Type B pancreatic cell (in vitro differentiated cells): ENCODE measurements around the gene BEAN1. TPM values are rescaled to one million over a fixed set of nuclear protein-coding genes. Genes with fewer than 3 reads are reported as not detected.

ENCODE experiments used
- DNase-seq: peaks from one replicate; pipeline ENCODE4 v3.0.0; 2021; ENCODE audit warnings: mixed read lengths; ENCODE audit not compliant: unreplicated experiment; ENCODE audit errors: extremely low spot score
- H3K27ac Mint-ChIP-seq: 2 replicates; pipeline ENCODE4 v1.8.0; 2021; ENCODE audit warnings: mild to moderate bottlenecking, mixed read lengths
- H3K27me3 Mint-ChIP-seq: 2 replicates; pipeline ENCODE4 v1.8.0; 2021; ENCODE audit warnings: mixed read lengths
- H3K36me3 Mint-ChIP-seq: 2 replicates; pipeline ENCODE4 v1.8.0; 2021; ENCODE audit warnings: mixed read lengths
- H3K4me1 Mint-ChIP-seq: one replicate; pipeline ENCODE4 v1.8.0; 2021; ENCODE audit warnings: mixed read lengths; ENCODE audit not compliant: unreplicated experiment
- H3K4me3 Mint-ChIP-seq: 2 replicates; pipeline ENCODE4 v1.8.0; 2021; ENCODE audit warnings: mild to moderate bottlenecking, mixed read lengths
- H3K9me3 Mint-ChIP-seq: 2 replicates; pipeline ENCODE4 v1.8.0; 2021; ENCODE audit warnings: mixed read lengths
- total RNA-seq: library from RNA; stranded (reverse); gene quantifications from 2 replicates; pipeline ENCODE4 v1.2.1, GENCODE V29; 2021; ENCODE audit warnings: low replicate concordance
- TF ChIP-seq, protein P1 (sequence below): fragments of 200-600 bp; sonication (generic); conservative IDR thresholded peaks from 2 replicates; pipeline ENCODE4 v1.5.0; 2021; ENCODE audit warnings: antibody characterized with exemption, mild to moderate bottlenecking

BEAN1 gene
- total RNA-seq, 1 donor from 2014 or later = 1.1 TPM

GRCh38 chr16:66419527-66419926, 7.6 kb upstream of the BEAN1 start:
- TF ChIP-seq, protein P1, sequence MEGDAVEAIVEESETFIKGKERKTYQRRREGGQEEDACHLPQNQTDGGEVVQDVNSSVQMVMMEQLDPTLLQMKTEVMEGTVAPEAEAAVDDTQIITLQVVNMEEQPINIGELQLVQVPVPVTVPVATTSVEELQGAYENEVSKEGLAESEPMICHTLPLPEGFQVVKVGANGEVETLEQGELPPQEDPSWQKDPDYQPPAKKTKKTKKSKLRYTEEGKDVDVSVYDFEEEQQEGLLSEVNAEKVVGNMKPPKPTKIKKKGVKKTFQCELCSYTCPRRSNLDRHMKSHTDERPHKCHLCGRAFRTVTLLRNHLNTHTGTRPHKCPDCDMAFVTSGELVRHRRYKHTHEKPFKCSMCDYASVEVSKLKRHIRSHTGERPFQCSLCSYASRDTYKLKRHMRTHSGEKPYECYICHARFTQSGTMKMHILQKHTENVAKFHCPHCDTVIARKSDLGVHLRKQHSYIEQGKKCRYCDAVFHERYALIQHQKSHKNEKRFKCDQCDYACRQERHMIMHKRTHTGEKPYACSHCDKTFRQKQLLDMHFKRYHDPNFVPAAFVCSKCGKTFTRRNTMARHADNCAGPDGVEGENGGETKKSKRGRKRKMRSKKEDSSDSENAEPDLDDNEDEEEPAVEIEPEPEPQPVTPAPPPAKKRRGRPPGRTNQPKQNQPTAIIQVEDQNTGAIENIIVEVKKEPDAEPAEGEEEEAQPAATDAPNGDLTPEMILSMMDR = no peak
- Mint-ChIP-seq H3K36me3 (no peaks in the 10 kb centered on the region), H3K9me3 (no peaks in the 10 kb centered on the region), H3K4me1 (no peaks in the 10 kb centered on the region), H3K4me3 (no peak overlapping the region), H3K27ac (no peak overlapping the region), H3K27me3 (peaks cover 43% of the 10 kb centered on the region)
- DNase-seq = no peak

DNA sequence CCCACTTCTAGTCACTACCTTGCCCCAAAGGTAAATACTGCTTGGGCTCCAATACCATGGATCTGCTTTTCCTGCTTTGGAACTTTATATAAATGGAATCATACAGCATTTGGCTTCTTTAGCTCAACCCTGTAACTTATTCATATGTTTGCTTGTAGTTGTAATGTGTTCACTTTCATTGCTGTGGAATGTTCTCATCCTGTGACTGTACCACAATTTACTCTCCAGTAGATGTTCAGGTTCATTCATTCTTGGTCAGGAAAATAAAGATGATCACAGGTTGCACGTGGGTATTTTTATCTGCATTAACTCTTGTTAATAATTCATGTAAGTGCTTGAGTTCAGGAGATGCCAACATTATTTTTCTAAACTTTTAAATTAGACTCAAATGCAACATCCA, 6.7 kb upstream of the BEAN1 start:
- TF ChIP-seq, protein P1 = no peak
- Mint-ChIP-seq H3K4me3 (no peak overlapping the region), H3K36me3 (no peaks in the 10 kb centered on the region), H3K27ac (no peak overlapping the region), H3K9me3 (no peaks in the 10 kb centered on the region), H3K4me1 (no peaks in the 10 kb centered on the region), H3K27me3 (peaks cover 52% of the 10 kb centered on the region)
- DNase-seq = no peak

- no peaks in the 10 kb centered on the region for H3K4me1 Mint-ChIP-seq
Observed at GRCh38 chr16:66421891-66422290, 5.2 kb upstream of the BEAN1 start.

GRCh38 chr16:66422366-66422765, 4.7 kb upstream of the BEAN1 start:
- no peaks in the 10 kb centered on the region for H3K36me3 Mint-ChIP-seq
- DNase-seq = no peak
- H3K4me3 Mint-ChIP-seq = no peak overlapping the region
- TF ChIP-seq, protein P1 = no peak
- no peak overlapping the region for H3K27ac Mint-ChIP-seq
- no peaks in the 10 kb centered on the region for H3K9me3 Mint-ChIP-seq
- peaks cover 64% of the 10 kb centered on the region for H3K27me3 Mint-ChIP-seq
- no peaks in the 10 kb centered on the region for H3K4me1 Mint-ChIP-seq

More at GRCh38 chr16:66421891-66422290, 5.2 kb upstream of the BEAN1 start:
- Mint-ChIP-seq H3K27ac (no peak overlapping the region), H3K4me3 (no peak overlapping the region), H3K9me3 (no peaks in the 10 kb centered on the region), H3K36me3 (no peaks in the 10 kb centered on the region), H3K27me3 (peaks cover 64% of the 10 kb centered on the region)
- TF ChIP-seq, protein P1 = no peak
- DNase-seq = no peak

GRCh38 chr16:66423177-66423576, 3.9 kb upstream of the BEAN1 start:
- TF ChIP-seq, protein P1 = no peak
- no peak for DNase-seq
- Mint-ChIP-seq H3K4me3 (no peak overlapping the region), H3K9me3 (no peaks in the 10 kb centered on the region), H3K27ac (no peak overlapping the region), H3K27me3 (peaks cover 69% of the 10 kb centered on the region), H3K4me1 (no peaks in the 10 kb centered on the region), H3K36me3 (no peaks in the 10 kb centered on the region)

- H3K4me3 Mint-ChIP-seq = peak overlapping the region; percentile 65
Observed at GRCh38 chr16:66425651-66426050, 1.4 kb upstream of the BEAN1 start.

More at GRCh38 chr16:66425651-66426050, 1.4 kb upstream of the BEAN1 start:
- DNase-seq = no peak
- peaks cover 76% of the 10 kb centered on the region for H3K27me3 Mint-ChIP-seq
- peak overlapping the region; percentile 23 for H3K27ac Mint-ChIP-seq
- no peaks in the 10 kb centered on the region for H3K36me3 Mint-ChIP-seq
- H3K9me3 Mint-ChIP-seq = no peaks in the 10 kb centered on the region
- H3K4me1 Mint-ChIP-seq = no peaks in the 10 kb centered on the region
- TF ChIP-seq, protein P1 = no peak
